Thyroid gland (tissue), 4 donors: ENCODE measurements around the gene EYS. TPM values are rescaled to one million over a fixed set of nuclear protein-coding genes. Genes with fewer than 3 reads are reported as not detected.

Source experiments
- DNase-seq, 2 donors: peaks; one replicate each; pipeline ENCODE4 v3.0.0-alpha.2; 2019
- H3K27ac ChIP-seq, 3 donors: fragments of 200-600 bp; sonication (generic); 1 replicate in 2 of 3; 2 replicates in 1 of 3; pipeline ENCODE4 v1.5.1; 2016 to 2019; ENCODE audit warnings: mild to moderate bottlenecking in 1 of 3, moderate library complexity in 1 of 3
- H3K27me3 ChIP-seq: fragments of 200-600 bp; sonication (generic); one replicate; pipeline ENCODE4 v1.5.1; 2019
- H3K36me3 ChIP-seq, 2 donors: fragments of 200-600 bp; sonication (generic); one replicate each; pipeline ENCODE4 v1.5.1; 2016 to 2019
- H3K4me1 ChIP-seq, 2 donors: fragments of 200-600 bp; sonication (generic); one replicate each; pipeline ENCODE4 v1.5.1; 2017 to 2019
- H3K4me3 ChIP-seq, 3 donors: fragments of 200-600 bp; sonication (generic); replicated peaks in 1 of 3; 1 replicate in 2 of 3; 2 replicates in 1 of 3; pipeline ENCODE4 v1.5.1; 2016; ENCODE audit warnings: mild to moderate bottlenecking in 1 of 3
- H3K9me3 ChIP-seq: fragments of 200-600 bp; sonication (generic); one replicate; pipeline ENCODE4 v1.5.1; 2017
- POLR2A ChIP-seq, 2 donors: fragments of 450-650 bp; IDR thresholded peaks; one replicate each; pipeline ENCODE4 v1.6.1; 2017; ENCODE audit warnings: antibody characterized with exemption in 2 of 2, mild to moderate bottlenecking in 2 of 2, moderate library complexity in 1 of 2
- WGBS, 2 donors: methylation state at CpG; one replicate each; pipeline ENCODE4 v1.1.5; 2017; 5-methylcytosine and 5-hydroxymethylcytosine counted together
- intact Hi-C: fragments of 100-400 bp; cut with DNase I; formaldehyde crosslinking; loops from one replicate; pipeline ENCODE4 v1.15.1; 2023
- total RNA-seq, 4 donors: library from RNA; depleted of rRNA; stranded (reverse); fragments of >200 nt; gene quantifications; one replicate each; pipeline ENCODE4 v1.2.3, GENCODE V29; 2016
- TF ChIP-seq, protein P1 (sequence below), 6 experiments: fragments of 200-600 bp in 3 of 6; fragments of 450-650 bp in 3 of 6; sonication (generic) in 3 of 6; IDR thresholded peaks; one replicate each; pipeline ENCODE4 v1.5.1; 2016 to 2019; ENCODE audit warnings: antibody characterized with exemption in 6 of 6, mild to moderate bottlenecking in 2 of 6, inconsistent platforms in 1 of 6, moderate library complexity in 1 of 6

The EYS gene
- total RNA-seq, 4 donors from 2014 or later: not detected

DNA sequence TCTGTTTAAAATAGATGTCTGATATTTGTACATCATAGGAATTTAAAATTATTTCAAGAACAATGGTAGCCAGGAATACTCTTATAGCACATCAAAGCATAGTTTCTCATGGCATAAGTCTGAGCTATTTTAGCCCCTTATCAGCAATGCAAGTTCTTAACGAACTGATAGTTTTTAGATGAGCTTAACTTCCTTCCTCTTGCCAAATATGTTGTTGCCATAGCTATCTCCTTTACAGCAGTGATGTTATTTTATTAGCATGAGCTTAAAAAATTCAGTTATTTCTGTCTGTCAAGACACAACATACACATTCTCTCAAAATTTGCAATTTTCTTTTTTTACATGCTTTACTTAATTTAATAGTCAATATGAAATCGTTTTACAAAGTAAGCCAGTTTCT lies 1204.2 kb downstream of the EYS start:
- Histone ChIP-seq H3K9me3 (no peaks in the 10 kb centered on the region), H3K27me3 (no peaks in the 10 kb centered on the region), H3K4me1 (no peaks in the 10 kb centered on the region), H3K4me3 (no peak overlapping the region), H3K36me3 (no peaks in the 10 kb centered on the region), H3K27ac (no peak overlapping the region)
- 33 to 40% methylated on average over 2 of the region's 2 CpGs for WGBS, 2 donors
- no peak for TF ChIP-seq POLR2A (IDR thresholded peaks at IDR 0.05)
- TF ChIP-seq, protein P1, sequence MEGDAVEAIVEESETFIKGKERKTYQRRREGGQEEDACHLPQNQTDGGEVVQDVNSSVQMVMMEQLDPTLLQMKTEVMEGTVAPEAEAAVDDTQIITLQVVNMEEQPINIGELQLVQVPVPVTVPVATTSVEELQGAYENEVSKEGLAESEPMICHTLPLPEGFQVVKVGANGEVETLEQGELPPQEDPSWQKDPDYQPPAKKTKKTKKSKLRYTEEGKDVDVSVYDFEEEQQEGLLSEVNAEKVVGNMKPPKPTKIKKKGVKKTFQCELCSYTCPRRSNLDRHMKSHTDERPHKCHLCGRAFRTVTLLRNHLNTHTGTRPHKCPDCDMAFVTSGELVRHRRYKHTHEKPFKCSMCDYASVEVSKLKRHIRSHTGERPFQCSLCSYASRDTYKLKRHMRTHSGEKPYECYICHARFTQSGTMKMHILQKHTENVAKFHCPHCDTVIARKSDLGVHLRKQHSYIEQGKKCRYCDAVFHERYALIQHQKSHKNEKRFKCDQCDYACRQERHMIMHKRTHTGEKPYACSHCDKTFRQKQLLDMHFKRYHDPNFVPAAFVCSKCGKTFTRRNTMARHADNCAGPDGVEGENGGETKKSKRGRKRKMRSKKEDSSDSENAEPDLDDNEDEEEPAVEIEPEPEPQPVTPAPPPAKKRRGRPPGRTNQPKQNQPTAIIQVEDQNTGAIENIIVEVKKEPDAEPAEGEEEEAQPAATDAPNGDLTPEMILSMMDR (IDR thresholded peaks at IDR 0.05): no peak
- no peak for DNase-seq
- intact Hi-C loops: no loop called here

DNA sequence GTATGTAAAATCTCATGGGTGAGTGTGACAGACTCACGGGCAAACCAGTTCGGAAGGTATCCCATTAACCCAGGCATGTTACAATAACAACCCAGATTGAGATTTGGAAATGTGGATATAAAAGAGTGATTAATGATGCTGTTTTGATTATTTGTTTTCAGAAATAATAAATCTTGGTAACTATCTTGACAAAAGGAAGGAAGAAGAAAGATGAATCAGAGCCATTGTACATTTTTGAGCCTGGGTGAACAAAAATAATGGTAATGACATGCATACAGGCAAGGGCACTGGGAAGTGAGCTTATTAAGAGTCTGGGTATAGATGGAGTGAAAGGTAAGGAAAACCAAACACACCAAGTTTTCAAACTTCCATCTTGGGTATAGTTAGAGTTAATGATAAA lies 1209.4 kb downstream of the EYS start:
- WGBS, 2 donors: 88 to 96% methylated on average over 2 of the region's 2 CpGs
- no peak for DNase-seq
- Histone ChIP-seq H3K9me3 (no peaks in the 10 kb centered on the region), H3K4me1 (no peaks in the 10 kb centered on the region), H3K27ac (no peak overlapping the region), H3K36me3 (no peaks in the 10 kb centered on the region), H3K27me3 (no peaks in the 10 kb centered on the region), H3K4me3 (no peak overlapping the region)
- intact Hi-C loops: no loop called here
- TF ChIP-seq, protein P1 (IDR thresholded peaks at IDR 0.05): no peak
- TF ChIP-seq POLR2A (IDR thresholded peaks at IDR 0.05): no peak

DNA sequence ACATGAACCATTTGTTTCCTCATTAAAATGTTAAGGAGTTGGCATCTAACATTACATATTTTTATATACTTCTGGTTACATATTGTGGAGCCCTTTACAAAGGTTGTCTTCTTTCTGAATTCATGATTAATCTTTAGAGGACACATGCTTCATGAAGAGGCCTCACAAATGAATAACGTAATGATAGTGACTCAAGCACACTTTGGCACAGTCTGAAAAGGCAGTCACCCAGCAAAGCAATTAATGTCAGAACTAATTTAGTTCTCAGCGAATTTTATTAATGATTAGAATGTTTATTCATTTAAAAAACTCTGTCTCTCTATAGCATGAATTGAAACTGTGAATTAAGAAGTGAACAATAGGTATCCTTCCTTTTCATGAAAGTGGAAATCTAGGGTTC lies 1217.3 kb downstream of the EYS start:
- no peaks in the 10 kb centered on the region for H3K9me3 ChIP-seq
- no peak for TF ChIP-seq POLR2A (IDR thresholded peaks at IDR 0.05)
- TF ChIP-seq, protein P1 (IDR thresholded peaks at IDR 0.05): no peak
- H3K4me3 ChIP-seq: no peak overlapping the region
- no peaks in the 10 kb centered on the region for H3K4me1 ChIP-seq
- no peaks in the 10 kb centered on the region for H3K36me3 ChIP-seq
- DNase-seq: no peak
- WGBS, 2 donors: 25 to 71% methylated on average over 2 of the region's 2 CpGs
- H3K27ac ChIP-seq: no peak overlapping the region
- intact Hi-C loops: no loop called here
- no peaks in the 10 kb centered on the region for H3K27me3 ChIP-seq

DNA sequence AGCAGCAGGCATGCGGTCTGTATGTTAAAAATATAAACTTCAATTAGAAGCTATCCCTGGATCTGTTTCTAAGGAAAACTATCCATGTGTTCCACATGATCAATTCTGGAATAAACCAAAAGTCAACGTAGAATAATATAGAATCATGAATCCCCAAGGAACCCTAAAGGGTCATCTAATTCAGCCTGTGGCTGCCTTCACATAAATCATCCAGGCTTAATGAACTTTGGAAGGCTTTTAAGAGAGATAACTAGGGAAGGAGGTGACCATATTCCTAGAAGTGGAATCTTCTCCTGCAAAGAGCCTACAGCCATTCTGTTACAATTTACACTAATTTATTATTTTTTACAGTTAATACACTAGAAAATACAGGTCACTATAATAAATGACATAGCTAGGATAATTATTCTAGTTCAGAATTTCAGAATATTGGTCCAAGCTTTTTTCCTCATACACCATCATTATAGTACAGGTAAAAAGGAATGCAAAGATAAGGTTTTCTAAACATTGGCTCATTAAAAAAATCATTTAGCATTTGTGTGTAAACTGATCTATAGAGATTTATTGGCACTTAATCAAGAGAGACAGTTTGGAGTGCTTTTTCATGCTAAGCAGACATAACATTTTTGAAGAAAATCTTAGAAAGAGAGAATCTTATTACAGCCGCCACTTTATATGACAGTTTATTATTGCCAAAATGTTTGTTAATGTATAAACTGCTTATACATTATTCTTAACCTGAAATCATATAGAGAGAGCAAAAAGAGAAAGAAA lies 1220.3 kb downstream of the EYS start:
- Histone ChIP-seq H3K9me3 (no peaks in the 10 kb centered on the region), H3K36me3 (no peaks in the 10 kb centered on the region), H3K4me1 (no peaks in the 10 kb centered on the region), H3K27me3 (no peaks in the 10 kb centered on the region), H3K4me3 (no peak overlapping the region), H3K27ac (no peak overlapping the region)
- no peak for TF ChIP-seq POLR2A (IDR thresholded peaks at IDR 0.05)
- TF ChIP-seq, protein P1 (IDR thresholded peaks at IDR 0.05): no peak
- DNase-seq: no peak
- 79 to 80% methylated on average over 3 of the region's 3 CpGs for WGBS, 2 donors
- intact Hi-C loops: no loop called here

DNA sequence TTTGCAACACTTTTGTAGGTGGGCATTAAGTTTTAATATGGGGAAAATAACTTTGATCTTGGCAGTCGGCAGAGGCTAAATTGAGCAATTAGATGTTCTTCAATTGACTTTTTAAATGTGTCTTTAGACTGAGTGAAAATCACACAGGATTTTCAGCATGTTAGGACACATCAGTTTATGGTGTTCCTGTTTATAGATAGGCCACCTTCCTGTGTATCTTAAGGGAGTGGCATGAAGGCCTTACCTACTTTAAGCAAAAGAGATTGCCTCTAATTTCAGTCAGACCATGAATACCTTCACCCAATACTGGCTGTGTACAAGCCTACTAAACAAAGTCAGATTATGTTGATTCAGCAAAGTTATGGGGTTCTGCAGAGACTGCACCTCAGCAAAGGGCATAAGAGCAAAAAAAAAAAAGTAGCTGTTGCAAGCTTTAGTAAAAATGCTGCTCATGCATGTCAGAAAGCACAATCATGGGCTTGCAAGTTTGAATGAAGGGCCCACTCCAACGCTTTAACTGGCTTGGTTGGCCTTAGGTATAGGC lies 1223.0 kb downstream of the EYS start:
- no peaks in the 10 kb centered on the region for H3K9me3 ChIP-seq
- H3K4me3 ChIP-seq: no peak overlapping the region
- intact Hi-C loops: no loop called here
- no peaks in the 10 kb centered on the region for H3K4me1 ChIP-seq
- DNase-seq: no peak
- no peak overlapping the region for H3K27ac ChIP-seq
- TF ChIP-seq, protein P1 (IDR thresholded peaks at IDR 0.05): no peak
- TF ChIP-seq POLR2A (IDR thresholded peaks at IDR 0.05): no peak
- no peaks in the 10 kb centered on the region for H3K27me3 ChIP-seq
- 58 to 73% methylated on average over 2 of the region's 2 CpGs for WGBS, 2 donors
- H3K36me3 ChIP-seq: no peaks in the 10 kb centered on the region
